NCI-H82 treated with DMSO at 0.1 percent for 48 hours (cell line): ENCODE results near the gene CAMK2B.

ENCODE experiments used
- DNase-seq: peaks from one replicate; lab custom pipeline; 2025; ENCODE audit not compliant: unreplicated experiment; lab: John Stamatoyannopoulos, UW

The CAMK2B gene

DNA sequence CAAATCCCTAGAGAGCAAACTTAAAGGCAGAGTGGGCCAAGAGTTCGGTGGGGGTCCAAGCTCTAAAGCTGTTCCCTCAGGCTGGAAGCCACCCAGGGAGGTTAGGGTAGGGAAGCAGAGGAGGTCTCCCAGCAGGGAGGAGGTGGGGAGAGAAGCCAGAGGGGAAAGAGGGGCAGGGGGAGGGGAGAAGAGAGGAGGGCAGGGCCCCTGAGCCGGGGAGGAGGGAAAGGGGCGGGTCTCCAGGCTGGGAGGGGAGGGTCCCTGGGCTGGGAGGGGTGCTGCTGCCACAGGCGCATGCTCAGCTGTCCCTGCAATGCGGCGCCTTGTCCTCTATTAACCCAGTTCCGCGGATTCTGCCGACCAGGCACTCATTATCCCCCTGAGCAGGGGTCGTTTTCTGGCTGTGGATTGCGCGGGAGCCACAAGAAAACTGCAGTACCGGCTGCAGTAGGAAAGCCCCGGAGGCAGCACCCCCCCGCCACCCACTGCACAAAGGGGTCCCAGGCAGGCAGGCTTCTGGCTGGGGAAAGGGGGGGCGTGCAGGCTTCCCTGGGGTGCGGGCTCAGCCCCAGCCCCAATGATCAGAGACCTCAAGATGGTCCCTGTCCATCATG, 49.3 kb downstream of the CAMK2B start:
- peak; percentile 55 for DNase-seq

DNA sequence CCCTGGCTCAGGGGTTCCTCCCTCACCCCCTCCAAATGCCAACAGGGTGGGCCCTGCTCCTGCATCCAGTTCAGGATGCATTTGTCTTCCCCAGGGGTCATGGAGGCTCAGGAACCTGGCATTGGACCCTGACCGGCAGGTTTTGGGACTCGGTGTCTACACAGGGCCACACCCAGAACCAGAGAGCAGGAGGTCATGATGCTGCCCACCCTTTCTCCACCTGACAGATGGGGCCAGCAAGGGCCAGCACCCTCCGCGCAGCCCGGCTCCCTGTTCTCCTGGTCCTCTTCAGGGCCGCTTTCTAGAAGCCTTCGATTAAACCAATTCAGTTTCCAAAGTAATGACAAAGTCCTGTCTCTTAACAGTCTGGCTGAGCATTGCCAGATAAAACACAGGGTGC, 50.2 kb downstream of the CAMK2B start:
- DNase-seq: no peak

DNA sequence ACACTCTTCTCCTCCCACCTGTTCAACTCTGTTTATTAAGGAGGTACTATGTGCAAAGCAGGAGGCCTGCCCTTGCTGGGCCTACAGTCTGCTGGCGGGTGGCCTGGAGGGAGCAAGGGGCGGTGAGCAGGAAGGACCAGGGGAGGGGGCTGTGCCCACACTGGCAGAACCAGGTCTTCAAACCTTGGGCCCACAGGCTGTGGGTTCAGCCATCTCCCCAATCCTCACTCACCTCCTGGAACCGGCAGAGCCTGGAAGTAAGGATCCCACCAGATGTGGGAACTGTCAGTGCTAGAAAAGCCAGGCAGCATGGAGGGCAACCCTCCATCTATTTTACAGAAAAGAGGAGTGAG, 50.8 kb downstream of the CAMK2B start:
- DNase-seq: no peak

DNA sequence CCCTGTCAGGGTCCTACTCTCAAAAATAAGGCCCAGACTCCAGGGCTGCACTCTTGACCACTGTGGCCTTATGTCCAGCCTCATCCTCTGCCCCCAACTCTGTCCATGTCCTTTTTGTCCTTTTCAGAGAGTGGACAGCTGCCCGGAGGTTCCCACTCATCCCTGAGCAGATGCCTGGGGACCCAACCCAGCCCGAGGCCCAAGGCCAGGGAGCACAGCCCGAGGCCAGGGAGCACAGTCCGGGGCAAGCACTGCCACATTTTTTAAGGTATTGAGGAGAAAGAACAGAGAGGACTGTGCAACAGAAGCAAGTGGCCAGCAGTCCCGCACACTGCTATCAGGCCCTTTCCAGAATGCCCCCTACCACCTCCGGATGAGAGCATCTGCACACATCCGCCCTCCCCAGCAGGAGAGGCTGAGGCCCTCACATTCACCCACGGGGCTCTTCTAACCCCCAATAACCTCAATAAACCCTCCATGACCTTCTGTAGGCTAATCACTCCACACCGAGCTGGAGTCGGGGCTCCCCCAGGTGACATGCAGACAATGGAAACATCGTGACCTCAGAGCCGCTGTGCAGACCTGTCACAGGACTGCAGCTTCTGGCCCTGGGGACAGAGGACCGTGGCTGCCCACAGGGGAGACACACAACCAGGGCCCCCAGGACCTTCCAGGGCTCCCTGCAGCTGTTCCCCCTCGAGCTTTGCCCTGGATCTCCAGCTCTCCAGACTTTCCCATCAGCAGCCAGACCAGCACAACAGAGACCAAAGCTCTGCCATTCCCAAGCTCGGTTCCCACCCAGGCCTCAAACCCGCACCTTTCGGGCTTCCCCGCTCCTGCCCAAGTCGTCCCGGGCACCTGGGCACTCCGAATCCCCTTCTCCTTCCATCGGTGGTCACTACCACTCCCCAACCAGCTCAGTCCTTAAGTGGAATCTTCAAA, 51.4 kb downstream of the CAMK2B start:
- no peak for DNase-seq

DNA sequence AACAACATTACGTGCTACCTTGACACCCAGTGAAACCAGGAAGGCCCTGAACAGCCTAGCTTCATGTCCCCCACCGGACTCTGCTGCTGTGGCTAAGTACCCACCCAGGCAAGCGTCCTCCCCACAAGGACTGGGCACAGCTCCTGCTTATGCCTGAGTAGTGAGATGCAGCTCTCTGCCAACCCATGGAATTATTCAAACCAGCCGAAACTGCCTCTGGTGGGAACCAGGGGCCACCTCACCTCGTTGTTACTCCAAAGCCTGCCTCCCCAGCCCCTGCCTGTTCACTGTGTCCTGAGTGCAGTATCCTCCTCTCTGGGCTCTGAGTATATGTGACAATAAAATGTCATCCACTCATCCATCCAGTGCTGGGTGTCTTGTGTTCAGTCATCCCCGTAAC, 52.4 kb downstream of the CAMK2B start:
- DNase-seq: no peak

DNA sequence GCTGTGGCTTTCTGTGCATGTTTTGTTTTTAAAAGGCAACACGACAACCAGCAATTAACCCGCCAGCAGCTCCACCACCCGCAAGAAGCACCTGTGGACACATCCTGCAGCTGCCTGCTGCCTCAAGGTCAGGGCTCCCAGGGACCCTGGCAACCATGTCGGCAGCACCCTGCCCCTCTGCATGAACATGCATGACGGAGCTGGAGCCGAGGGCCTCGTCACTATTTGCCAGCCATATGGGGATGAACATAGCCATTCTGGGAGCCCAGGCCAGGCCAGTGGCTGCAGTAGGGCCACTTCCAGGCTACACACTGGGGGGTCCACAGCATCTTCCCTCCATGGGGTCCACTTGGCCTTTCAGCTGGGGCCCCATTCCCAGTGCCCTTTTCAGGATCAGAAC, 52.9 kb downstream of the CAMK2B start:
- no peak for DNase-seq

DNA sequence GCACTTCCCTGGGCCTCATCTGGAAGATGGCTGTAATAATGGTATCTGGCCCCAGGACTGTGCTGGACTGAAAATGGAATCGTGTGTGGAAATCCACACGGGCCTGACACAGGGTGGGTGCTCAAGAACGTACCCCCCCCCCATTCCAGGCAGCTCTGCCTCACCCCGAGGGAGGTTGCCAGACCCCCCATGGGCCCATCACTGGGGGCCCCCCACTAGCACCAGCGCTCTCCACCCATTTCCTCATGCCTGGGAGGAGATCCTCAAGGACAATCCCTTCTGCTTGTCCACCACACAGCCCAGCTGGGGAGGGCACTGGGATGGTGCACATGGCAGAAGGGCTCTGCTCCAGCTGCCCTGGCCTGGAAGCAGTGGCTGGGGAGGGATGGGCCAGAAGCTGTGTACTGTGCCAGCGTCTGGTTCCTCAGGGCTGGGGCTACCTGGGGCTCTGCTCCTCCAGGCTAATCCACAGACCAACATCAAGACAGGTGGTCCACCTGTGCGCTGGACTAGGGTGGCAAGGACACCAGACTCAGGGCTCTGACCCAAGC, 55.4 kb downstream of the CAMK2B start:
- DNase-seq: no peak

DNA sequence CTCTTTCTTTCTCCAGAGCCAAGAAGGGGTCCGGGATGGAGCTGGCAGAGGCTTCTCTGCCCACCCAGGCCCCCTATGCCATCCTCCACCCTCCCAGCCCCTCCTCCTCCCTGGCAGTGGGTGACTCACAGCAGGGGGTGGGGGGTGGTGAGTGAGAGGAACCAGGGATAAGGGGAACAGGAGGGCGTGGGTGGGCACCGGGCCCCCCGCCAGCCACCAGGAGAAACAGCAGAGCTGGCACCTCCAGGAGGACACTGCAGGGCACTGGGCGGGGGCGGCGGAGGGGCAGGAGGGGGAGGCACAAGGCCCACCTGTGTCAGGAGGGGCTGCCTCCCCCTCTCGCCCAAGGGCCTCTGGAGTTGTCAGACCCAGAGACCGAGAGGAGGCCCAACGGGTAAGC, 56.0 kb downstream of the CAMK2B start:
- no peak for DNase-seq

DNA sequence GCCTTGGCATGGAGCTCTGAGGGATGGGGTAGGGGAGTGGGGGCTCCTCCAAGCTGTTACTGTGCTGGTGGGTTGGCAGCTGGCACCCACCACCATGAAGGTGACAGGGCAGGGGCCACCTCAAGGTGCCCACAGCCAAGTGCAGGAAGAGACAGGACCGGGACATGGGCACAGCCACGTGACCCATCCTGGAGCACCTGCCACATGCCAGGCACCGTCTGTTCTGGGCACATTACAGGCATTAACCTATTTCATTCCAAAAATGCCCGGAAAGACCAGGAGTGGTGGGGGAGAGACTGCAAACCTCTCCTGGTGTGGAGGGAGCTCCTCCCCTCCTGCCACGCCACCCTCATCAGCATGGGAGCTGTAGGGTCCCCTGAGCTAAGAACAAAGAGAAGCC, 56.7 kb downstream of the CAMK2B start:
- DNase-seq: no peak

DNA sequence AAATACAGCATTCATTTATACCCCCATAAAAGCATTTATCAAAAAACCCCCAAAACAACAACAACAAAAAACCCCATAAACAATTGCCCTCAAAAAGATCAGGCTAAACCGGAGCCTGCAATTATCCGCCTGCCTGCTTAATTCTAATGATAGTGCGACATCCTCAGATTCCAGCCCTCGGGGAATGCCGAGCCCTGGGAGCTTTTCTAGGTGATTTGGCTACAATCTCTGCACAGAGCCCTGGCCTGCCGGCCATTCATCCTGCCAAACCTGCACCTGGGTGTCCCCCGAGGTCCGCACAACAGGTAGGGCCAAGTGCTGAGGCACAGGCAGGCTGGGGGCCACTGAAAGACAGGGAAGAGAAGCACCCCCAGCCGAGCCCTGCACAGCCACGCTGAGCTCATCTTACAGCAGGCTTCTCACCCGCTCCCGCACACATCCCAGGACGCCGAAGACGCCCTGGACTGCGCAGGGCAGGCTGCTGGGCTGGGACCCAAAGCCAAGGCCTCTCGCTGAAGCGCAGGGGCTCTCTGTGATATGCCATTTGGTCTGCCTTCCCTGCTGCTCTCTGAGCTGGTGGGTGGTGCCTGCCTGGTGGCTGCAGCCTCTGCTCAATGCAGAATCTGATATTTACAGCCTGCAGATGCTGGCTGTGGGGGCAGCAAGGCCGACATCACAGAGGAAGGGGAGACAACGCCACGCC, 57.5 kb downstream of the CAMK2B start:
- no peak for DNase-seq

DNA sequence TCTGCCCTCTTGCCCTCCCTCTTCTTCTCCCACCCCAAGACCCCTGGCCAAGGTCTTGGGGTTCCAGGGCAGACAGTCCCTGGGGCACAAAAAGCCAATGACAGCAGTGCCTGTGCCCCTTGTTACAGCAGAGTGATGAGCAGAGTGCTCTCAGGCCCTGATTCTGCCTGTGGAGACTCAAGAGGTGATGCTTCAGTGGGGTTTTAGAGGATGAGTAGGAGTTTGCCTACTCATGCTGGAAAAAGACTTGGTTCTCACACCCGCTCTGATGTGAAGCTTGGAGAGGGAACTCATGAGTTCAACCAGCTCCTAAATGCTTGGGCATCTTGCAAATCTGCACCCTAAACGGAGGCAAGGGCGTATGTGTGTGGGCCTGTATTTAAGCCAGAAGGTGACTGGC, 58.2 kb downstream of the CAMK2B start:
- no peak for DNase-seq

DNA sequence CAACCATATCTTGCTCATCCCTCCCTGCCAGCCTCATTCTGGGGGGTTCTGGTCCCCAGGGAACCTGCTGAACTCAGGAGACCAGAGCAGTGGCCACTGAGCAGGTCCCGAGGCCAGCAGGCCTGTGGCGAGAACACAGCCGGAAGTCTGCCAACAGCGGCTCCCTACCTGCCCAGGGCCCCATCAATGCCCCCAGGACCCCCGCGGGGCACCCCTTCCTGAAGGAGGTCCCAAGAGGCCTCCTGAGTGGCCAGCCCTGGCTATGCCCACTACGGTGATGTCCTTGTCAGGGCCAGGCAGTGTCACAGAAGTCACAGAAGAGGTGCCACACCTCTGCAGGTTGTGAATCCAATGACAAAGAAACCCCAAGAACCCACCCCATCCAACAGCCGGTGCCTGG, 58.9 kb downstream of the CAMK2B start:
- DNase-seq: no peak

DNA sequence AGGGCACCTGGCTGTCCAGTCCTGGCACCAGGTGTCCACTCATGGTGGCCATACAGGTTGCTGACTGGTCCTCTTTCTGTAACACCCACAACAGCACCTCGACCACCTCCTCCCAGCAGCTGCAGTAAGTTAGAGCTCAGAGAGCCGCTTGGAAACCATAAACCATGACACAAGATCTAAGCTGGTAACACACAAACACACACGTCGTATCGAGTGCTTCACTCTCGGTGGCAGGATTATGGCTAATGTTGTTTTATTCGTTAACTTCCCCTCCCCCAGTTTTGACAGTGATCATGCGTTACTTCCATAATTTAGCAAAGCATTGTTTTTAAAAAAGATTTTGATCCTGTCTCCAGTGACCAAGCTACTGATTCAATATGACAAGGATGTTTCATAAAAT, 59.7 kb downstream of the CAMK2B start:
- no peak for DNase-seq

DNA sequence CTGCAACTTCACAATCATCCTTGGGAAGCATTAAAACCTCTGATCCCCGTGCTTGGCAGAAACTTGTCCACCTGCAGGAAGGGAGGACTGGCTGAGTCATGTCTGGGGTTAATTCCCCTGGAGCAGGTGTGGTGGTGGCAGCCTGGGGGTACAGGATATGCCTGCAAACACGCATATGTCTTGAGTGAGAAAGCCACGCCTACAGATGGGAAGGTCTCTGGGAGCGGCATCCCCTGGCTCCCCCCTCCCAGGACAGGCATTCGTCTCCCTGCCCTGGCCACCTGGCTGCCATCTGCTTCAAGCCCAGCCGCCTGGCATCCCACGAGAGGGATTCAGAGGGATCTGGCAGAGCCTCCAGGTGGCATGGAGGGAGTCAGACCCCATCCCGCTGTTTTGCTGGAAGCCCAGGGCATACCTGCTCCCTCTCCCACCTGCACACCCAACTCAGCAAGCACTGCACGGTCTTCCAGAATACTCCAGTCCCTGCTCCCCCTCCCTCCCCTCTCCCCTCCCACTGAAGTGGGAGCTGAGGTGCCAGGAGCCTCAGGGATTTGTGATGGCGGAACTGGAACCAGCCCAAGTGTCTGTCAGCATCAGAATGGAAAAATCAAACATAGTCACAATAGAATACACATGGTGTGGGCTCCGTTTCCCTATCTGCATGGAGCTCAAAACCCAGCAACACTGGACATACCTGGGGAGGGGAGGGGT, 61.0 kb downstream of the CAMK2B start:
- DNase-seq: peak; percentile 31

DNA sequence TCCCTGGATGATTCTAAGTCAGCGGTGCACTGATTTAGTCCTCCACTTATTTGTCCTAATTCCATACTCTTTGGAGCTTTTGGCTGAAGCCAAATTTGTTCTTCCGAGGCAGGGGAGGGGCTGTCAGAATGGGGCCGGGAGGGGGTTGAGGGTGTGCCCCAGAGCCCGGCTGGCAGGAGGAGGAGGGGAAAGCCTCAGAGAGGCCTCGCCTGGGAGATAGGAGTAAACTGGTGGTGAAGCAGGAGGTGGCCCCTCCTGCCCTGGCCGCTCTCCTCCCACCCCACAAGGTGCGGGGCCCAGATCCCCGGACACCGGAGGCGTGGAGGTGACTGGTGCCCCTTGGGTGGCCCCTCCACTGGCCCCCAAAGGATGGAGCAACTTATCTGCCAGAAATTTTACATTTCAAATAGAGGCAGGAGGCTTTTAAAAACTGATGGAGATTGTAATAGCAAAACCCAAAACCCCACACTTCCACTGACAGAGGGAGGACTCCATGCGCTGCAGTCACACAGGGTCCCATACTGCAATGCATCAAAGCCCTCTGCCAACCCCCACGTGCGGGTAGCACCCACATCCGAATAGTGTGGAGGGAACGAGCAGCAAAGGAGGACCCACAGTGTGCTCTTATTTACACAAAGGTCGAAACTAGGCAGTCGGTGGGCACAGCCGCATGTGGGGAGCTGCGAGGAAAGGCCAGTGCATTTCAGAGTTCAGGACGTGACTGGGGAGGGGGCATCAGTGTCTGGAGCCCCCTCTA, 61.9 kb downstream of the CAMK2B start:
- DNase-seq: no peak

DNA sequence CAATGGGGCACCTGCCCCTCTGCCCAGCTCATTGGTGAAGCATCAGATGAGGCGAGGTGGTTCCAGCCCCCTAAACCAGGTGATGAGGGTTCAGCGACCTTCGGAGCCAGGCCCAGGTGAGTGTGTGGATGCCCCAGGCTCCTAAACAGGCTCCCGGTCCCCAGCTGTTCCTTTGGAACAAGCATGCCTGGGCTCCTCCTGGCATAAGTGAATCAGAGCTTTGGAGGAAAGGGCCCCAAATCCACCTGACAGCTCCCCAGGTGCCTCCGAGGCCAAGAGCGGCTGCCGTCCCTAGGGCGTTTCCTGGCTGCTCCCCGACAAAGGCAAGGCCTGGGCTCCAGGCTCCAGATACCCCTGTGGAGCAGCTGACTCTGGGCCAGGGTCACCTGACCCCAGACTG, 63.4 kb downstream of the CAMK2B start:
- no peak for DNase-seq

DNA sequence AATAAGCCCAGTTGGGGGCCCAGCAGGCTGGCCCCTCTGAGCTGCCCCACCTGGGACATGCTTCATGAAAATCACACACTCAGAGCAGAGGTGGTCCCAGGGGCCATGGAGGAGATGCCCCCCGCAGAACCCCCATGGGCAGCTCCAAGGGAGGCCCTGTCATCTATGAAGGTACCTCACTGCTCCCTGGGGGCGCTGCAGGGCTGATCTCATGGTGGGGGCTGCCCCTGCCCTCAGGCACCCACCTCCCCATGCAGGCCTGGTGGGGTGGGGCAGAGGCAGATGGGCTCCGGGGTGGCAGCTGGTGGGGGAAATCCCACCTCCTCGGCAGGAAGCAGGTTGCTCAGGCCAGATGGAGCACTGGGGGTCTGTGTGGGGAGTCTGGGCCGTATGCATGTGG, 64.2 kb downstream of the CAMK2B start:
- peak; percentile 60 for DNase-seq

DNA sequence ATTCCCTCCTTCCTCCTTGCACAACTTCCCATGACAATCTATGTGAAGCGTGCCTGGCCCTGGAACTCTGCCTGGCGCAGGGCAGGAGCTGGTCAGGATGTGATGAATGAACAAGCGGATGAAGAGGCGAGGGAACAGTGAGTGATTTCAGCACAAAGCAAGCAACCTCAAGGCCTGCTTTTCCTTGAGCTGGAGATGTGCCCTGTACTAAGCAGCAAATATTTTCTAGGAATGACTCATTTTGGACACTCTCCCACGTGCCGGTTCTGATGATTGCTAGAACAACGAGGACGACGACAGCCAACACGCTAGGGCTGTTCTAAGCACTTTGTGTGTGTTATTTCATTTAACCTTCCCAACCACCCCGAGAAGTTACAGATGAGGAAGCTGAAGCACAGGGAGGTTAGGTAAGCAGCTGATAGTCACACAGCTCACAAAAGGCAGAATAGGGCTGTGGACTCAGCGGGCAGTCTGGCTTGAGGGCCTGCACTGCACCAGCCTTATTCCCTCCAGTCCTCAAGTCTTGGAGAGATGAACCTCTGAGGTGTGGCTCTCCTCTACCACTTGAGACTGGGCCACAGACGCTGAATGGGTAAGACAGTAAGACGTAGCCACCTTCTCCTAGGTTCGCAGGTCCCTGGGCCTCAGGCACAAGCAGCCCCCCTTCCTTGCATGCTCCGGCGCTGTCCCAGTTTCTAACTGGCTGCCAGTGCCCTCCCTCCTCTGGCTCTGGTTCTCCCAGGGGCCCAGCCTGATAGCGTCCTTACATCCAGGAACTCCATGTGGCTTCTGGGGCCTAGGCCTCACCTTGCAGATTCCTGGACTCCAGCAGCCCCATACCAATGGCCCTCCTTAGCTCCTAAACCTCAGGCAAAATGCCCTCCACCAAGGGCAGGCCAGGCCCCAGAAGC, 65.6 kb downstream of the CAMK2B start:
- DNase-seq: no peak

DNA sequence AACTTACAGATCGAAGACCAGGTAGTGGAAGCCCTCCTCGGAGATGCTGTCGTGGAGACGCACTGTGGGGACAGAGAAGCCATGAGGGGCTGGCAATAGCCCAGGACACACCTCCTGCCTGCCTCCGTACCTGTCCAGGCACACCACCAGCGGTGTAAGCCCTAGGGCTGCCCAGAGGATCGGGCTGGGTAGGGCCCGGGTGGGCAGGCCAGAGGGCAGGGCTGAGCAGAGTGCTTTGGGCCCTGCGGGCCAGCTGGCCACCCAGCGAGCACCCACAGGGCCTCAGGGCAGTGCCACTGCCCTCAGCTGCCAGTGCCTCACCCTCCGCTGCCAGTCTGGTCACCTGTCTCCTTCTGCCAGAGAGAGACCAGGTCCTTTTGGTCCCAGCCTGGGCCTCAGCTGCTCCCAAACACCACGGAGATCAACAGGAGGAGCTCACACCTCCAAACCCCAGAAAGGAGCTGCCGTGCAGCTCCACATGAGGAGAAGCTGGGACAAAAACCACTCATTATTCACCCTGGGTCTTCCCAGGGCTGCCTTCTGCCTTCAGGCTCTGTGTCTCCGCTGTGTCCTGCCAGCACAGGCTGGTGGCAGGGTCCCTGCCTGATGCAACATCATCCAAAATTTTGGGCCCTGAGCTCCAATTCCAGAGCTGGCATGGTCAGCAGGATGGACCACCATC, 66.4 kb downstream of the CAMK2B start:
- no peak for DNase-seq
